Keratinocyte (primary cell): Measurements from ENCODE around the gene CAT. TPM values are rescaled to one million over a fixed set of nuclear protein-coding genes. Genes with fewer than 3 reads are reported as not detected.

Source experiments
- DNase-seq: peaks from one replicate; pipeline ENCODE4 v3.0.0-alpha.2; 2011; ENCODE audit warnings: low read depth, missing footprints, low spot score
- FAIRE-seq: peaks from 2 replicates; lab custom pipeline; 2011; peaks lifted over from hg19 to GRCh38; lab: Jason Lieb, UNC
- H2AFZ ChIP-seq: 2 replicates; pipeline ENCODE4 v1.6.0; 2012; ENCODE audit warnings: low read length, control low read depth, inconsistent platforms; ENCODE audit not compliant: control insufficient read depth
- H3K27ac ChIP-seq: 2 replicates; pipeline ENCODE4 v1.5.1; 2011; ENCODE audit warnings: low read length; ENCODE audit not compliant: control insufficient read depth, insufficient read depth
- H3K27me3 ChIP-seq: 3 replicates; pipeline ENCODE4 v1.6.0; 2011; ENCODE audit warnings: low read length; ENCODE audit not compliant: control insufficient read depth, insufficient read depth; ENCODE audit errors: extremely low read depth
- H3K36me3 ChIP-seq, 2 experiments: 2 replicates in 1 of 2; 3 replicates in 1 of 2; pipeline ENCODE4 v1.5.1; 2011; ENCODE audit warnings: low read length in 2 of 2, mild to moderate bottlenecking in 1 of 2; ENCODE audit not compliant: control insufficient read depth in 2 of 2, insufficient read depth in 2 of 2; ENCODE audit errors: extremely low read depth in 1 of 2
- H3K4me1 ChIP-seq: 3 replicates; pipeline ENCODE4 v1.5.1; 2011; ENCODE audit warnings: low read length; ENCODE audit not compliant: control insufficient read depth, insufficient read depth; ENCODE audit errors: extremely low read depth
- H3K4me2 ChIP-seq: 3 replicates; pipeline ENCODE4 v1.6.0; 2011; ENCODE audit warnings: low read depth, low read length; ENCODE audit not compliant: control insufficient read depth, insufficient read depth; ENCODE audit errors: extremely low read depth
- H3K4me3 ChIP-seq, 3 experiments: fragments of 200-600 bp in 1 of 3; sonication (generic) in 1 of 3; 2 replicates in 2 of 3; 3 replicates in 1 of 3; pipeline ENCODE4 v1.5.1; 2011 to 2016; ENCODE audit warnings: low read length in 3 of 3, mild to moderate bottlenecking in 3 of 3, control low read depth in 2 of 3, inconsistent platforms in 1 of 3, low read depth in 1 of 3, mixed read lengths in 1 of 3, mixed run types in 1 of 3, moderate library complexity in 1 of 3; ENCODE audit not compliant: control insufficient read depth in 2 of 3, insufficient read depth in 2 of 3; ENCODE audit errors: extremely low read depth in 1 of 3
- H3K79me2 ChIP-seq: 2 replicates; pipeline ENCODE4 v1.6.0; 2012; ENCODE audit warnings: low read length; ENCODE audit not compliant: control insufficient read depth, insufficient read depth
- H3K9ac ChIP-seq: 3 replicates; pipeline ENCODE4 v1.6.0; 2011; ENCODE audit warnings: low read length; ENCODE audit not compliant: control insufficient read depth, insufficient read depth; ENCODE audit errors: extremely low read depth
- H3K9me1 ChIP-seq: 3 replicates; pipeline ENCODE4 v1.6.0; 2011; ENCODE audit warnings: low read length; ENCODE audit not compliant: control insufficient read depth, insufficient read depth; ENCODE audit errors: extremely low read depth
- H3K9me3 ChIP-seq: 2 replicates; pipeline ENCODE4 v1.5.1; 2012; ENCODE audit warnings: low read depth, low read length; ENCODE audit not compliant: control insufficient read depth
- H4K20me1 ChIP-seq: 3 replicates; pipeline ENCODE4 v1.6.0; 2011; ENCODE audit warnings: low read length; ENCODE audit not compliant: control insufficient read depth, insufficient read depth; ENCODE audit errors: extremely low read depth
- CTCF ChIP-seq, 3 experiments: IDR thresholded peaks in 1 of 3; conservative IDR thresholded peaks in 1 of 3; optimal IDR thresholded peaks in 1 of 3; 2 replicates in 2 of 3; 3 replicates in 1 of 3; pipeline versions ENCODE3 to v1.5.1; 2011; ENCODE audit warnings: low read length in 3 of 3, mild to moderate bottlenecking in 3 of 3, moderate library complexity in 2 of 3, control low read depth in 1 of 3, inconsistent platforms in 1 of 3; ENCODE audit not compliant: insufficient read depth in 2 of 3; ENCODE audit errors: extremely low read depth in 1 of 3
- EZH2 ChIP-seq: IDR thresholded peaks from one replicate; pipeline ENCODE4 v1.6.1; 2012; ENCODE audit warnings: inconsistent platforms, mild to moderate bottlenecking, low read length, moderate library complexity
- dilution Hi-C: fragments of 300-500 bp; cut with MboI; formaldehyde crosslinking; loops from one replicate; pipeline ENCODE4 v1.7.0; 2020; ENCODE audit warnings: low sequenced_read_pairs; ENCODE audit not compliant: extremely low pct_ligation_motif_present
- polyA plus RNA-seq, 5 experiments: library from polyadenylated mRNA; depleted of rRNA in 3 of 5; stranded (reverse) in 3 of 5; stranded (forward) in 1 of 5; unstranded in 1 of 5; fragments of >200 nt; gene quantifications; 1 replicate in 1 of 5; 2 replicates in 3 of 5; 3 replicates in 1 of 5; pipeline versions ENCODE4 v1.2.1 to v1.2.3, GENCODE V29; 2011 to 2012; ENCODE audit warnings: missing spikeins in 2 of 5, low read depth in 1 of 5, low replicate concordance in 1 of 5

The CAT gene
- polyA plus RNA-seq, 1 donor (not counting 4 experiments of a cell fraction or from before 2014, with no cell fraction given), result 94.8 TPM

- H3K27ac ChIP-seq, result no peak overlapping the region
- dilution Hi-C loops, result no loop called here
- peaks cover 5 to 17% of the 10 kb centered on the region in 2 experiments for H3K36me3 ChIP-seq
- no peak for FAIRE-seq
- no peak overlapping the region for H2AFZ ChIP-seq
- no peak overlapping the region for H3K9ac ChIP-seq
- TF ChIP-seq EZH2 (no peak), CTCF (optimal IDR thresholded peaks at IDR 0.05 in 1 of 3, IDR thresholded peaks at IDR 0.05 in 1 of 3, conservative IDR thresholded peaks at IDR 0.05 in 1 of 3; ENCODE audit: extremely low read depth in 1 of 3, insufficient read depth in 2 of 3, low read length in 3 of 3) (no peak)
- H3K4me3 ChIP-seq, result no peak overlapping the region
- H3K9me1 ChIP-seq, result no peaks in the 10 kb centered on the region
- peaks cover 3% of the 10 kb centered on the region for H3K27me3 ChIP-seq
- no peak overlapping the region for H3K4me2 ChIP-seq
- H3K9me3 ChIP-seq, result no peaks in the 10 kb centered on the region
- H4K20me1 ChIP-seq, result no peaks in the 10 kb centered on the region
- H3K4me1 ChIP-seq, result no peaks in the 10 kb centered on the region
- no peaks in the 10 kb centered on the region for H3K79me2 ChIP-seq
- no peak for DNase-seq
Observed at GRCh38 chr11:34473603-34474169, 35.0 kb downstream of the CAT start.

GRCh38 chr11:34475656-34476055, 36.9 kb downstream of the CAT start:
- Histone ChIP-seq H2AFZ (no peak overlapping the region), H3K4me3 (no peak overlapping the region), H3K4me1 (peaks cover 3% of the 10 kb centered on the region), H3K9me1 (no peaks in the 10 kb centered on the region), H4K20me1 (no peaks in the 10 kb centered on the region), H3K4me2 (no peak overlapping the region), H3K27ac (no peak overlapping the region), H3K9me3 (no peaks in the 10 kb centered on the region), H3K27me3 (peaks cover 3% of the 10 kb centered on the region), H3K79me2 (no peaks in the 10 kb centered on the region), H3K36me3 (peaks cover 4 to 6% of the 10 kb centered on the region in 2 experiments), H3K9ac (no peak overlapping the region)
- FAIRE-seq (no peak), DNase-seq (no peak)
- dilution Hi-C loops, result no loop called here
- TF ChIP-seq EZH2, result no peak
- TF ChIP-seq CTCF (optimal IDR thresholded peaks at IDR 0.05 in 1 of 3, IDR thresholded peaks at IDR 0.05 in 1 of 3, conservative IDR thresholded peaks at IDR 0.05 in 1 of 3; ENCODE audit: extremely low read depth in 1 of 3, insufficient read depth in 2 of 3, low read length in 3 of 3), result no peak
